SK-N-SH treated with all-trans-retinoic acid at 6 μM for 48 hours (cell line): ENCODE results near the gene ATP8A1.

ENCODE experiments used
- ATAC-seq: fragments of 200-7000 bp; cut with Tn5 transposase; 3 replicates; pipeline ENCODE4 v1.9.1; 2020; ENCODE audit warnings: mild to moderate bottlenecking, moderate library complexity
- ARNTL ChIP-seq: fragments of 450-650 bp; formaldehyde crosslinking; IDR thresholded peaks from 2 replicates; pipeline ENCODE4 v1.5.0; 2020; ENCODE audit warnings: low read depth, mild to moderate bottlenecking, moderate library complexity, borderline replicate concordance
- BACH2 ChIP-seq: fragments of 250-450 bp; sonication (Bioruptor Pico); IDR thresholded peaks from 2 replicates; pipeline ENCODE4 v1.9.0; 2021; ENCODE audit warnings: mild to moderate bottlenecking, borderline replicate concordance
- CREB5 ChIP-seq: fragments of 250-450 bp; sonication (Bioruptor Pico); IDR thresholded peaks from 2 replicates; pipeline ENCODE4 v1.5.1; 2020; ENCODE audit warnings: low read depth, mild to moderate bottlenecking, moderate library complexity
- ESRRG ChIP-seq: fragments of 250-450 bp; sonication (Bioruptor Pico); IDR thresholded peaks from 2 replicates; pipeline ENCODE4 v1.6.1; 2021; ENCODE audit warnings: mild to moderate bottlenecking
- GLIS3 ChIP-seq: fragments of 250-450 bp; sonication (Bioruptor Pico); IDR thresholded peaks from 2 replicates; pipeline ENCODE4 v1.5.0; 2020; ENCODE audit warnings: mild to moderate bottlenecking, moderate library complexity
- ISL1 ChIP-seq: fragments of 250-450 bp; sonication (Bioruptor Pico); IDR thresholded peaks from 2 replicates; pipeline ENCODE4 v2.1.2; 2022; ENCODE audit warnings: mild to moderate bottlenecking, moderate library complexity
- OSR1 ChIP-seq: fragments of 250-450 bp; sonication (Bioruptor Pico); IDR thresholded peaks from 2 replicates; pipeline ENCODE4 v1.8.0; 2022; ENCODE audit warnings: moderate library complexity, mild to moderate bottlenecking, inconsistent platforms
- PPARA ChIP-seq: fragments of 250-450 bp; sonication (Bioruptor Pico); IDR thresholded peaks from 2 replicates; pipeline ENCODE4 v1.5.0; 2020; ENCODE audit warnings: mild to moderate bottlenecking, borderline replicate concordance
- RARB ChIP-seq: fragments of 250-450 bp; sonication (Bioruptor Pico); IDR thresholded peaks from 2 replicates; pipeline ENCODE4 v1.8.0; 2021; ENCODE audit warnings: mild to moderate bottlenecking, moderate library complexity
- SNAI2 ChIP-seq: fragments of 250-450 bp; sonication (Bioruptor Pico); IDR thresholded peaks from 2 replicates; pipeline ENCODE4 v1.5.0; 2020; ENCODE audit warnings: mild to moderate bottlenecking, moderate library complexity
- TCF4 ChIP-seq: fragments of 250-450 bp; sonication (Bioruptor Pico); IDR thresholded peaks from 2 replicates; pipeline ENCODE4 v1.8.0; 2021; ENCODE audit warnings: mild to moderate bottlenecking, moderate library complexity, borderline replicate concordance
- TOX ChIP-seq: fragments of 250-450 bp; sonication (Bioruptor Pico); IDR thresholded peaks from 2 replicates; pipeline ENCODE4 v1.8.0; 2021; ENCODE audit warnings: mild to moderate bottlenecking, moderate library complexity, borderline replicate concordance
- TSHZ2 ChIP-seq: fragments of 250-450 bp; sonication (Bioruptor Pico); IDR thresholded peaks from 2 replicates; pipeline ENCODE4 v1.5.0; 2020; ENCODE audit warnings: mild to moderate bottlenecking, moderate library complexity
- ZC3H10 ChIP-seq: fragments of 250-450 bp; sonication (Bioruptor Pico); IDR thresholded peaks from 2 replicates; pipeline ENCODE4 v1.5.1; 2021; ENCODE audit warnings: mild to moderate bottlenecking, moderate library complexity
- ZFP3 ChIP-seq: fragments of 250-450 bp; sonication (Bioruptor Pico); IDR thresholded peaks from 2 replicates; pipeline ENCODE4 v1.5.0; 2020; ENCODE audit warnings: mild to moderate bottlenecking, moderate library complexity
- ZFP30 ChIP-seq: fragments of 450-650 bp; formaldehyde crosslinking; IDR thresholded peaks from 2 replicates; pipeline ENCODE4 v1.5.0; 2022; ENCODE audit warnings: mild to moderate bottlenecking, moderate library complexity
- ZNF565 ChIP-seq: fragments of 450-650 bp; formaldehyde crosslinking; conservative IDR thresholded peaks from 2 replicates; pipeline ENCODE4 v1.5.0; 2020; ENCODE audit warnings: low read depth, mild to moderate bottlenecking, moderate library complexity
- ZNF70 ChIP-seq: fragments of 450-650 bp; formaldehyde crosslinking; IDR thresholded peaks from 2 replicates; pipeline ENCODE4 v1.5.0; 2020; ENCODE audit warnings: mild to moderate bottlenecking, moderate library complexity
- ZNF8 ChIP-seq: fragments of 450-650 bp; formaldehyde crosslinking; IDR thresholded peaks from 2 replicates; pipeline ENCODE4 v1.5.0; 2020; ENCODE audit warnings: mild to moderate bottlenecking, moderate library complexity
- TF ChIP-seq, protein P1 (sequence below): fragments of 250-450 bp; sonication (Bioruptor Pico); IDR thresholded peaks from 2 replicates; pipeline ENCODE4 v1.8.0; 2020; ENCODE audit warnings: mild to moderate bottlenecking, moderate library complexity, borderline replicate concordance
- TF ChIP-seq, protein P2 (sequence below): fragments of 250-450 bp; sonication (Bioruptor Pico); IDR thresholded peaks from 2 replicates; pipeline ENCODE4 v1.5.1; 2021; ENCODE audit warnings: mild to moderate bottlenecking, moderate library complexity

ATP8A1 gene

GRCh38 chr4:42558156-42558555, 98.7 kb downstream of the ATP8A1 start:
- TF ChIP-seq ARNTL (CRISPR knock-in tag) = no peak
- no peak for TF ChIP-seq ZNF8 (CRISPR knock-in tag)
- TF ChIP-seq GLIS3 (CRISPR knock-in tag) = no peak
- no peak for TF ChIP-seq TCF4 (CRISPR knock-in tag)
- TF ChIP-seq RARB (CRISPR knock-in tag) = no peak
- TF ChIP-seq SNAI2 = no peak
- no peak for TF ChIP-seq ZNF70 (CRISPR knock-in tag)
- no peak for TF ChIP-seq BACH2
- ATAC-seq = no peak

GRCh38 chr4:42555828-42556227, 101.1 kb downstream of the ATP8A1 start:
- no peak for ATAC-seq
- TF ChIP-seq, protein P1, sequence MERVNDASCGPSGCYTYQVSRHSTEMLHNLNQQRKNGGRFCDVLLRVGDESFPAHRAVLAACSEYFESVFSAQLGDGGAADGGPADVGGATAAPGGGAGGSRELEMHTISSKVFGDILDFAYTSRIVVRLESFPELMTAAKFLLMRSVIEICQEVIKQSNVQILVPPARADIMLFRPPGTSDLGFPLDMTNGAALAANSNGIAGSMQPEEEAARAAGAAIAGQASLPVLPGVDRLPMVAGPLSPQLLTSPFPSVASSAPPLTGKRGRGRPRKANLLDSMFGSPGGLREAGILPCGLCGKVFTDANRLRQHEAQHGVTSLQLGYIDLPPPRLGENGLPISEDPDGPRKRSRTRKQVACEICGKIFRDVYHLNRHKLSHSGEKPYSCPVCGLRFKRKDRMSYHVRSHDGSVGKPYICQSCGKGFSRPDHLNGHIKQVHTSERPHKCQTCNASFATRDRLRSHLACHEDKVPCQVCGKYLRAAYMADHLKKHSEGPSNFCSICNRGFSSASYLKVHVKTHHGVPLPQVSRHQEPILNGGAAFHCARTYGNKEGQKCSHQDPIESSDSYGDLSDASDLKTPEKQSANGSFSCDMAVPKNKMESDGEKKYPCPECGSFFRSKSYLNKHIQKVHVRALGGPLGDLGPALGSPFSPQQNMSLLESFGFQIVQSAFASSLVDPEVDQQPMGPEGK = no peak
- TF ChIP-seq TSHZ2 (no peak), CREB5 (CRISPR knock-in tag) (no peak), OSR1 (CRISPR knock-in tag) (no peak), TCF4 (CRISPR knock-in tag) (no peak), ESRRG (CRISPR knock-in tag) (no peak), ZC3H10 (CRISPR knock-in tag) (no peak), ARNTL (CRISPR knock-in tag) (no peak), ZNF565 (CRISPR knock-in tag) (no peak), ZNF8 (CRISPR knock-in tag) (no peak), PPARA (CRISPR knock-in tag) (no peak), GLIS3 (CRISPR knock-in tag) (no peak), BACH2 (no peak), ZFP3 (CRISPR knock-in tag) (no peak), ZNF70 (CRISPR knock-in tag) (no peak)
- TF ChIP-seq, protein P2, sequence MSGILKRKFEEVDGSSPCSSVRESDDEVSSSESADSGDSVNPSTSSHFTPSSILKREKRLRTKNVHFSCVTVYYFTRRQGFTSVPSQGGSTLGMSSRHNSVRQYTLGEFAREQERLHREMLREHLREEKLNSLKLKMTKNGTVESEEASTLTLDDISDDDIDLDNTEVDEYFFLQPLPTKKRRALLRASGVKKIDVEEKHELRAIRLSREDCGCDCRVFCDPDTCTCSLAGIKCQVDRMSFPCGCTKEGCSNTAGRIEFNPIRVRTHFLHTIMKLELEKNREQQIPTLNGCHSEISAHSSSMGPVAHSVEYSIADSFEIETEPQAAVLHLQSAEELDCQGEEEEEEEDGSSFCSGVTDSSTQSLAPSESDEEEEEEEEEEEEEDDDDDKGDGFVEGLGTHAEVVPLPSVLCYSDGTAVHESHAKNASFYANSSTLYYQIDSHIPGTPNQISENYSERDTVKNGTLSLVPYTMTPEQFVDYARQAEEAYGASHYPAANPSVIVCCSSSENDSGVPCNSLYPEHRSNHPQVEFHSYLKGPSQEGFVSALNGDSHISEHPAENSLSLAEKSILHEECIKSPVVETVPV (CRISPR knock-in tag) = no peak

GRCh38 chr4:42554072-42554471, 102.8 kb downstream of the ATP8A1 start:
- TF ChIP-seq ISL1 (no peak), ZFP30 (CRISPR knock-in tag) (no peak), SNAI2 (no peak), ZNF565 (CRISPR knock-in tag) (no peak), TCF4 (CRISPR knock-in tag) (no peak), BACH2 (no peak), PPARA (CRISPR knock-in tag) (no peak), ARNTL (CRISPR knock-in tag) (no peak), TOX (no peak), TSHZ2 (no peak), ZNF8 (CRISPR knock-in tag) (no peak), CREB5 (CRISPR knock-in tag) (no peak)
- TF ChIP-seq, protein P2 (CRISPR knock-in tag) = no peak
- no peak for ATAC-seq
